ENCODE measurements around the gene LDHA. TPM values are rescaled to one million over a fixed set of nuclear protein-coding genes. Genes with fewer than 3 reads are reported as not detected.
A peak's percentile ranks its signal among the peaks of the same experiment; 100 is the strongest.

LDHA gene
- total and polyA plus RNA-seq, 2 of the 13 experiments (the other 11 are each of a cell fraction or from before 2014, with no cell fraction given): 805 to 1,547 TPM

DNA sequence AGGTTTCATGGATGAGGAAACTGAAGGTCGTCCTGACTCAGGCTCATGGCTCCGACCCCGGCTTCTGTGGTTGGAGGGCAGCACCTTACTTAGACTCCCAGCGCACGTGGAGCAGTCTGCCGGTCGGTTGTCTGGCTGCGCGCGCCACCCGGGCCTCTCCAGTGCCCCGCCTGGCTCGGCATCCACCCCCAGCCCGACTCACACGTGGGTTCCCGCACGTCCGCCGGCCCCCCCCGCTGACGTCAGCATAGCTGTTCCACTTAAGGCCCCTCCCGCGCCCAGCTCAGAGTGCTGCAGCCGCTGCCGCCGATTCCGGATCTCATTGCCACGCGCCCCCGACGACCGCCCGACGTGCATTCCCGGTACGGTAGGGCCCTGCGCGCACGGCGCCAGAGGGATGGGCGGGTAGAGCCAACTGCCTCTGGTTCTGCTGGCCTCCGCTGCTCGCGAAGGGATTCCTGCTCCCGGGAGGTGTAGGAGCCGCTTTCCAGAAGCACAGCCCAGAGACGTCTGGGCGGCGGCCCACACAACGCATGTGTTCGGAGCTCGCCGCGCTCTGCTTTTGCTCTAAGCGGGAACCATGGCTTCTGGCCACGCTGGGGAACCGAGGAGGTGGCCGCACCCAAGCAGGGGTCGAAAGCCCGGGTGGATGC is at the start of gene LDHA (continued):
- TF ChIP-seq, protein P1, sequence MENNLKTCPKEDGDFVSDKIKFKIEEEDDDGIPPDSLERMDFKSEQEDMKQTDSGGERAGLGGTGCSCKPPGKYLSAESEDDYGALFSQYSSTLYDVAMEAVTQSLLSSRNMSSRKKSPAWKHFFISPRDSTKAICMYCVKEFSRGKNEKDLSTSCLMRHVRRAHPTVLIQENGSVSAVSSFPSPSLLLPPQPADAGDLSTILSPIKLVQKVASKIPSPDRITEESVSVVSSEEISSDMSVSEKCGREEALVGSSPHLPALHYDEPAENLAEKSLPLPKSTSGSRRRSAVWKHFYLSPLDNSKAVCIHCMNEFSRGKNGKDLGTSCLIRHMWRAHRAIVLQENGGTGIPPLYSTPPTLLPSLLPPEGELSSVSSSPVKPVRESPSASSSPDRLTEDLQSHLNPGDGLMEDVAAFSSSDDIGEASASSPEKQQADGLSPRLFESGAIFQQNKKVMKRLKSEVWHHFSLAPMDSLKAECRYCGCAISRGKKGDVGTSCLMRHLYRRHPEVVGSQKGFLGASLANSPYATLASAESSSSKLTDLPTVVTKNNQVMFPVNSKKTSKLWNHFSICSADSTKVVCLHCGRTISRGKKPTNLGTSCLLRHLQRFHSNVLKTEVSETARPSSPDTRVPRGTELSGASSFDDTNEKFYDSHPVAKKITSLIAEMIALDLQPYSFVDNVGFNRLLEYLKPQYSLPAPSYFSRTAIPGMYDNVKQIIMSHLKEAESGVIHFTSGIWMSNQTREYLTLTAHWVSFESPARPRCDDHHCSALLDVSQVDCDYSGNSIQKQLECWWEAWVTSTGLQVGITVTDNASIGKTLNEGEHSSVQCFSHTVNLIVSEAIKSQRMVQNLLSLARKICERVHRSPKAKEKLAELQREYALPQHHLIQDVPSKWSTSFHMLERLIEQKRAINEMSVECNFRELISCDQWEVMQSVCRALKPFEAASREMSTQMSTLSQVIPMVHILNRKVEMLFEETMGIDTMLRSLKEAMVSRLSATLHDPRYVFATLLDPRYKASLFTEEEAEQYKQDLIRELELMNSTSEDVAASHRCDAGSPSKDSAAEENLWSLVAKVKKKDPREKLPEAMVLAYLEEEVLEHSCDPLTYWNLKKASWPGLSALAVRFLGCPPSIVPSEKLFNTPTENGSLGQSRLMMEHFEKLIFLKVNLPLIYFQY (CRISPR knock-in tag; IDR thresholded peaks at IDR 0.05; ENCODE audit: borderline replicate concordance): peak; percentile 89
- TF ChIP-seq ZNF567 (CRISPR knock-in tag; IDR thresholded peaks at IDR 0.05; ENCODE audit: borderline replicate concordance): peak; percentile 68
- TF ChIP-seq, protein P2, sequence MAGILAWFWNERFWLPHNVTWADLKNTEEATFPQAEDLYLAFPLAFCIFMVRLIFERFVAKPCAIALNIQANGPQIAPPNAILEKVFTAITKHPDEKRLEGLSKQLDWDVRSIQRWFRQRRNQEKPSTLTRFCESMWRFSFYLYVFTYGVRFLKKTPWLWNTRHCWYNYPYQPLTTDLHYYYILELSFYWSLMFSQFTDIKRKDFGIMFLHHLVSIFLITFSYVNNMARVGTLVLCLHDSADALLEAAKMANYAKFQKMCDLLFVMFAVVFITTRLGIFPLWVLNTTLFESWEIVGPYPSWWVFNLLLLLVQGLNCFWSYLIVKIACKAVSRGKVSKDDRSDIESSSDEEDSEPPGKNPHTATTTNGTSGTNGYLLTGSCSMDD (CRISPR knock-in tag; IDR thresholded peaks at IDR 0.05): 0 out of 2 replicates have a peak, but pooled peaks have one; percentile 85
- TF ChIP-seq, protein P3, sequence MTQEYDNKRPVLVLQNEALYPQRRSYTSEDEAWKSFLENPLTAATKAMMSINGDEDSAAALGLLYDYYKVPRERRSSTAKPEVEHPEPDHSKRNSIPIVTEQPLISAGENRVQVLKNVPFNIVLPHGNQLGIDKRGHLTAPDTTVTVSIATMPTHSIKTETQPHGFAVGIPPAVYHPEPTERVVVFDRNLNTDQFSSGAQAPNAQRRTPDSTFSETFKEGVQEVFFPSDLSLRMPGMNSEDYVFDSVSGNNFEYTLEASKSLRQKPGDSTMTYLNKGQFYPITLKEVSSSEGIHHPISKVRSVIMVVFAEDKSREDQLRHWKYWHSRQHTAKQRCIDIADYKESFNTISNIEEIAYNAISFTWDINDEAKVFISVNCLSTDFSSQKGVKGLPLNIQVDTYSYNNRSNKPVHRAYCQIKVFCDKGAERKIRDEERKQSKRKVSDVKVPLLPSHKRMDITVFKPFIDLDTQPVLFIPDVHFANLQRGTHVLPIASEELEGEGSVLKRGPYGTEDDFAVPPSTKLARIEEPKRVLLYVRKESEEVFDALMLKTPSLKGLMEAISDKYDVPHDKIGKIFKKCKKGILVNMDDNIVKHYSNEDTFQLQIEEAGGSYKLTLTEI (CRISPR knock-in tag; conservative IDR thresholded peaks at IDR 0.05): no peak
- TF ChIP-seq SATB2 (CRISPR knock-in tag; IDR thresholded peaks at IDR 0.05): peak; percentile 91
- TF ChIP-seq, protein P4, sequence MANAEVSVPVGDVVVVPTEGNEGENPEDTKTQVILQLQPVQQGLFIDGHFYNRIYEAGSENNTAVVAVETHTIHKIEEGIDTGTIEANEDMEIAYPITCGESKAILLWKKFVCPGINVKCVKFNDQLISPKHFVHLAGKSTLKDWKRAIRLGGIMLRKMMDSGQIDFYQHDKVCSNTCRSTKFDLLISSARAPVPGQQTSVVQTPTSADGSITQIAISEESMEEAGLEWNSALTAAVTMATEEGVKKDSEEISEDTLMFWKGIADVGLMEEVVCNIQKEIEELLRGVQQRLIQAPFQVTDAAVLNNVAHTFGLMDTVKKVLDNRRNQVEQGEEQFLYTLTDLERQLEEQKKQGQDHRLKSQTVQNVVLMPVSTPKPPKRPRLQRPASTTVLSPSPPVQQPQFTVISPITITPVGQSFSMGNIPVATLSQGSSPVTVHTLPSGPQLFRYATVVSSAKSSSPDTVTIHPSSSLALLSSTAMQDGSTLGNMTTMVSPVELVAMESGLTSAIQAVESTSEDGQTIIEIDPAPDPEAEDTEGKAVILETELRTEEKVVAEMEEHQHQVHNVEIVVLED (CRISPR knock-in tag; IDR thresholded peaks at IDR 0.05; ENCODE audit: borderline replicate concordance): peak; percentile 88
- TF ChIP-seq, protein P5, sequence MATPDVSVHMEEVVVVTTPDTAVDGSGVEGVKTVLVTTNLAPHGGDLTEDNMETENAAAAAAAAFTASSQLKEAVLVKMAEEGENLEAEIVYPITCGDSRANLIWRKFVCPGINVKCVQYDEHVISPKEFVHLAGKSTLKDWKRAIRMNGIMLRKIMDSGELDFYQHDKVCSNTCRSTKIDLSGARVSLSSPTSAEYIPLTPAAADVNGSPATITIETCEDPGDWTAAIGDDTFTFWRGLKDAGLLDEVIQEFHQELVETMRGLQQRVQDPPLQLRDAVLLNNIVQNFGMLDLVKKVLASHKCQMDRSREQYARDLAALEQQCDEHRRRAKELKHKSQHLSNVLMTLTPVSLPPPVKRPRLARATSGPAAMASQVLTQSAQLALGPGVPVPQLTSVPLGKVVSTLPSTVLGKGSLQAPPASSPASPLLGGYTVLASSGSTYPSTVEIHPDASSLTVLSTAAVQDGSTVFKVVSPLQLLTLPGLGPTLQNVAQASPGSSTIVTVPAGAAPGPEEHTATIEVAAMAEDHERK (CRISPR knock-in tag; IDR thresholded peaks at IDR 0.05; ENCODE audit: low read depth): no peak
- no peak for TF ChIP-seq MTA3 (CRISPR knock-in tag; IDR thresholded peaks at IDR 0.05)
- TF ChIP-seq CBX2 (IDR thresholded peaks at IDR 0.05; ENCODE audit: low read depth, low read length): no peak
- no peak for TF ChIP-seq CBX2 (CRISPR knock-in tag; IDR thresholded peaks at IDR 0.05; ENCODE audit: low read depth)
- no peak for TF ChIP-seq ATRX (CRISPR knock-in tag; IDR thresholded peaks at IDR 0.05; ENCODE audit: borderline replicate concordance)
- TF ChIP-seq ZNF772 (CRISPR knock-in tag; IDR thresholded peaks at IDR 0.05): peak; percentile 99
- TF ChIP-seq, protein P6, sequence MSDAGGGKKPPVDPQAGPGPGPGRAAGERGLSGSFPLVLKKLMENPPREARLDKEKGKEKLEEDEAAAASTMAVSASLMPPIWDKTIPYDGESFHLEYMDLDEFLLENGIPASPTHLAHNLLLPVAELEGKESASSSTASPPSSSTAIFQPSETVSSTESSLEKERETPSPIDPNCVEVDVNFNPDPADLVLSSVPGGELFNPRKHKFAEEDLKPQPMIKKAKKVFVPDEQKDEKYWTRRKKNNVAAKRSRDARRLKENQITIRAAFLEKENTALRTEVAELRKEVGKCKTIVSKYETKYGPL (CRISPR knock-in tag; IDR thresholded peaks at IDR 0.05): peak; percentile 84; the same call in 1 of the 2 replicates
- TF ChIP-seq SMAD1 (CRISPR knock-in tag; IDR thresholded peaks at IDR 0.05; ENCODE audit: borderline replicate concordance, low read depth): peak; percentile 92; the same call in 1 of the 2 replicates
- TF ChIP-seq IRX3 (CRISPR knock-in tag; IDR thresholded peaks at IDR 0.05; ENCODE audit: borderline replicate concordance, low read depth): peak; percentile 97
- 0 out of 2 replicates have a peak, but pooled peaks have one; percentile 56 for TF ChIP-seq SIX4 (CRISPR knock-in tag; IDR thresholded peaks at IDR 0.05)
- TF ChIP-seq ZNF75D (CRISPR knock-in tag; IDR thresholded peaks at IDR 0.05; ENCODE audit: borderline replicate concordance): peak; percentile 7; the same call in 1 of the 2 replicates
- TF ChIP-seq SP4 (CRISPR knock-in tag; IDR thresholded peaks at IDR 0.05): peak; percentile 81; the same call in 1 of the 2 replicates
